K562 (cell line): ENCODE data around the gene CRNN. TPM values are rescaled to one million over a fixed set of nuclear protein-coding genes. Genes with fewer than 3 reads are reported as not detected.

Source experiments
- ATAC-seq: fragments of 200-7000 bp; cut with Tn5 transposase; 3 replicates; pipeline ENCODE4 v1.9.1; 2020; ENCODE audit warnings: moderate library complexity
- BruUV-seq: library from RNA; stranded (reverse); fragments of 400-500 nt; replicated peaks from 2 replicates; lab custom pipeline; 2021; lab: Mats Ljungman, UMichigan
- CTCF ChIA-PET: fragments of 300-600 bp; formaldehyde crosslinking; extraction: SDS; loops from one replicate; lab custom pipeline; 2021; ENCODE audit warnings: low intra/inter-chr PET ratio; lab: Yijun Ruan, JAX
- POLR2A ChIA-PET: fragments of 300-600, 350-650 bp; sonication (Branson Sonifier 250); formaldehyde crosslinking; extraction: SDS; loops from one replicate; lab custom pipeline; 2021; ENCODE audit warnings: antibody characterized with exemption, inconsistent platforms; lab: Yijun Ruan, JAX
- DNase-seq, 4 experiments: peaks; one replicate each; pipeline versions ENCODE4 v3.0.0 to v3.0.0-alpha.2; 2011 to 2018; ENCODE audit warnings: low spot score in 3 of 4, mixed read lengths in 3 of 4; ENCODE audit errors: extremely low read depth in 1 of 4
- FAIRE-seq: peaks from 2 replicates; lab custom pipeline; 2011; peaks lifted over from hg19 to GRCh38; lab: Jason Lieb, UNC
- H2AFZ ChIP-seq: 2 replicates; pipeline ENCODE4 v1.6.0; 2011; ENCODE audit warnings: low read depth, low read length, control low read depth, inconsistent platforms
- H3K27ac ChIP-seq: fragments of 200-600 bp; 3 replicates; pipeline ENCODE4 v1.8.0; 2011; ENCODE audit warnings: low read depth, mild to moderate bottlenecking, control low read depth, inconsistent platforms, low read length, moderate library complexity, mixed read lengths; ENCODE audit errors: extremely low read depth
- H3K27me3 ChIP-seq, 2 experiments: fragments of 300-600 bp in 1 of 2; 2 replicates in 1 of 2; 3 replicates in 1 of 2; pipeline versions ENCODE4 v1.6.0 to v1.8.0; 2011; ENCODE audit warnings: inconsistent platforms in 2 of 2, low read length in 2 of 2, mild to moderate bottlenecking in 1 of 2, mixed read lengths in 1 of 2, moderate library complexity in 1 of 2; ENCODE audit not compliant: control insufficient read depth in 2 of 2, insufficient read depth in 2 of 2
- H3K36me3 ChIP-seq: fragments of 300-600 bp; 3 replicates; pipeline ENCODE4 v1.8.0; 2011; ENCODE audit warnings: mild to moderate bottlenecking, low read length, inconsistent platforms; ENCODE audit not compliant: control insufficient read depth, insufficient read depth
- H3K4me1 ChIP-seq, 2 experiments: fragments of 200-600 bp in 1 of 2; replicated peaks in 1 of 2; 2 replicates in 1 of 2; 3 replicates in 1 of 2; pipeline versions ENCODE4 v1.5.1 to v1.8.0; 2011; ENCODE audit warnings: inconsistent platforms in 2 of 2, low read length in 2 of 2, mild to moderate bottlenecking in 1 of 2, mixed read lengths in 1 of 2, moderate library complexity in 1 of 2; ENCODE audit not compliant: control insufficient read depth in 2 of 2, insufficient read depth in 2 of 2
- H3K4me2 ChIP-seq: 2 replicates; pipeline ENCODE4 v1.6.1; 2011; ENCODE audit warnings: low read length, control low read depth, inconsistent platforms, mixed read lengths; ENCODE audit not compliant: insufficient read depth
- H3K4me3 ChIP-seq: fragments of 200-600 bp; sonication (generic), shearing (Covaris generic); 2 replicates; pipeline ENCODE4 v1.5.1; 2016; ENCODE audit warnings: control low read depth, inconsistent platforms
- H3K79me2 ChIP-seq: fragments of 200-600 bp; 3 replicates; pipeline ENCODE4 v1.8.0; 2011; ENCODE audit warnings: low read length, inconsistent platforms; ENCODE audit not compliant: control insufficient read depth, insufficient read depth
- H3K9ac ChIP-seq, 2 experiments: 2 replicates each; pipeline versions ENCODE4 v1.6.0 to v1.6.1; 2011; ENCODE audit warnings: low read depth in 2 of 2, low read length in 2 of 2, control low read depth in 1 of 2, inconsistent platforms in 1 of 2, mild to moderate bottlenecking in 1 of 2, mixed read lengths in 1 of 2; ENCODE audit not compliant: insufficient read depth in 1 of 2
- H3K9me1 ChIP-seq: one replicate; pipeline ENCODE4 v1.6.0; 2011; ENCODE audit warnings: inconsistent platforms, mild to moderate bottlenecking, low read length, moderate library complexity; ENCODE audit not compliant: control insufficient read depth, insufficient read depth
- H3K9me3 ChIP-seq: replicated peaks from 2 replicates; pipeline ENCODE4 v1.5.1; 2011; ENCODE audit warnings: low read depth, low read length, inconsistent platforms; ENCODE audit not compliant: control insufficient read depth, insufficient read depth
- H4K20me1 ChIP-seq: replicated peaks from 2 replicates; pipeline ENCODE4 v1.6.1; 2011; ENCODE audit warnings: low read length, inconsistent platforms, mixed read lengths; ENCODE audit not compliant: control insufficient read depth, insufficient read depth
- BMI1 ChIP-seq: fragments of 150-350 bp; IDR thresholded peaks from 2 replicates; pipeline ENCODE4 v1.6.1; 2014; ENCODE audit warnings: low read length
- EHMT2 ChIP-seq: fragments of 450-650 bp; IDR thresholded peaks from 2 replicates; pipeline ENCODE4 v1.6.1; 2018; ENCODE audit warnings: antibody characterized with exemption
- EP300 ChIP-seq: IDR thresholded peaks from 2 replicates; pipeline ENCODE4 v1.6.1; 2012; ENCODE audit warnings: low read length, improper control_type of control experiment
- KDM5B ChIP-seq: fragments of 200-600 bp; sonication (generic); IDR thresholded peaks from 2 replicates; pipeline ENCODE4 v1.6.1; 2012; ENCODE audit warnings: low read depth, mild to moderate bottlenecking, moderate library complexity, low read length, control low read depth, inconsistent platforms; ENCODE audit not compliant: insufficient replicate concordance
- KLF10 ChIP-seq: fragments of 250-450 bp; sonication (Bioruptor Pico); IDR thresholded peaks from 2 replicates; pipeline ENCODE4 v1.6.1; 2021; ENCODE audit warnings: matching md5 sums
- RUNX1 ChIP-seq: sonication (generic); IDR thresholded peaks from 2 replicates; pipeline ENCODE4 v1.6.1; 2016; ENCODE audit warnings: antibody characterized with exemption, low read depth
- SAFB2 ChIP-seq: fragments of 200-400 bp; formaldehyde crosslinking; IDR thresholded peaks from 2 replicates; pipeline ENCODE4 v1.6.1; 2018; ENCODE audit warnings: borderline replicate concordance, low read length, low read depth, moderate library complexity; ENCODE audit not compliant: severe bottlenecking
- SAP30 ChIP-seq: fragments of 200-600 bp; sonication (generic); IDR thresholded peaks from 2 replicates; pipeline ENCODE4 v1.6.1; 2012; ENCODE audit warnings: borderline replicate concordance, low read depth, mild to moderate bottlenecking, moderate library complexity, low read length, control low read depth, inconsistent platforms; ENCODE audit not compliant: insufficient read depth, poor library complexity, severe bottlenecking
- ZNF133 ChIP-seq: fragments of 250-450 bp; sonication (Bioruptor Pico); IDR thresholded peaks from 2 replicates; pipeline ENCODE4 v1.4.0; 2020; ENCODE audit warnings: mild to moderate bottlenecking
- ZNF212 ChIP-seq: fragments of 450-650 bp; formaldehyde crosslinking; IDR thresholded peaks from 2 replicates; pipeline ENCODE4 v1.4.0; 2020; ENCODE audit warnings: mild to moderate bottlenecking
- ZNF717 ChIP-seq: fragments of 250-450 bp; sonication (Bioruptor Pico); IDR thresholded peaks from 2 replicates; pipeline ENCODE4 v1.5.0; 2021
- WGBS: fragments of 100-300 bp; shearing (Covaris generic); methylation state at CpG from one replicate; pipeline ENCODE4 v1.1.6; 2016; ENCODE audit warnings: low coverage, mixed read lengths; ENCODE audit not compliant: insufficient coverage; ENCODE audit errors: missing lambda C conversion rate; 5-methylcytosine and 5-hydroxymethylcytosine counted together
- in situ Hi-C: fragments of 300-500 bp; cut with MboI; formaldehyde crosslinking; loops from 4 replicates; pipeline ENCODE4 v1.15.0; 2018; ENCODE audit warnings: inconsistent platforms, mixed read lengths
- intact Hi-C: fragments of 100-400 bp; cut with micrococcal nuclease; formaldehyde crosslinking; loops from 2 replicates; pipeline ENCODE4 v1.14.2; 2022
- polyA plus RNA-seq, 8 experiments: library from polyadenylated mRNA; depleted of rRNA in 4 of 8; stranded (reverse) in 5 of 8; unstranded in 3 of 8; fragments of >200 nt; fragmentation: Nextera tagmentation in 2 of 8; fragmentation: Illumina TruSeq in 1 of 8; extraction: Ambion mirVana in 2 of 8; extraction: Trizol in 1 of 8; gene quantifications; 2 replicates each; pipeline versions ENCODE4 v1.2.1 to v1.2.3, GENCODE V29; 2011 to 2014; ENCODE audit warnings: inconsistent platforms in 1 of 8, missing spikeins in 1 of 8
- total RNA-seq, 7 experiments: library from RNA; depleted of rRNA in 6 of 7; stranded (reverse); fragments of >200 nt in 6 of 7; fragmentation: Illumina TruSeq in 2 of 7; extraction: Trizol in 2 of 7; gene quantifications; 2 replicates each; pipeline versions ENCODE4 v1.2.1 to v1.2.3, GENCODE V29; 2011 to 2021; ENCODE audit warnings: low replicate concordance in 1 of 7
- TF ChIP-seq, protein P1 (sequence below), 2 experiments: fragments of 250-450 bp in 1 of 2; fragments of 450-650 bp in 1 of 2; sonication (Bioruptor Pico) in 1 of 2; IDR thresholded peaks; 2 replicates each; pipeline versions ENCODE4 v1.6.1 to v1.8.0; 2016 to 2021; ENCODE audit warnings: mild to moderate bottlenecking in 2 of 2, moderate library complexity in 2 of 2, missing compliant biosample characterization in 1 of 2, missing genetic modification characterization in 1 of 2
- TF ChIP-seq, protein P2 (sequence below), 2 experiments: fragments of 450-650 bp; IDR thresholded peaks; 2 replicates each; pipeline ENCODE4 v1.6.1; 2018; ENCODE audit warnings: mild to moderate bottlenecking in 2 of 2, low read depth in 1 of 2; ENCODE audit not compliant: partially characterized antibody in 2 of 2
- TF ChIP-seq, protein P3 (sequence below): fragments of 450-650 bp; conservative IDR thresholded peaks from 2 replicates; pipeline ENCODE4 v1.6.1; 2016; ENCODE audit warnings: missing genetic modification characterization, low read depth, mild to moderate bottlenecking, control low read depth, missing compliant biosample characterization

The CRNN gene
- total and polyA plus RNA-seq, 9 of the 15 experiments (the other 6 are each of a cell fraction or from before 2014, with no cell fraction given) = not detected

DNA sequence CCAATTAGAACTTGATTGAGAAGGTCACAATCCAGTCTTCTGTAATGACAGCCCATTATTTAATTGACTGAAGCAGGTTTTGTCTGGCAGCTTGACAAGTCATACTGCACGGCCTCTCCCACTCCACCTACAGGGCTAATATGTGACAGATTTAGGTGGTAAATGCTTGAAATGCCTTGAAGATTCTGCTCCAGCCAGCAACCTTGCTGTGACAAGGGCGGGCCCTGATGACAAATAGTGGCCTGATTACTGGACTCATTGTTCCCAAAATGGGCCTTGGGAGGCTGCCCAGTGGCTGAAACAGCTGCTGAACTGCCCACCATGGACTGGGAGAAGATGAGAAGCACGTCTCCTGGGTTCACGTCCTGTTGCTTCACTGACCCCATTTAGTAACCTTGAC is 30.0 kb upstream of the CRNN start (continued):
- TF ChIP-seq BMI1 (no peak), ZNF212 (CRISPR knock-in tag) (no peak)

DNA sequence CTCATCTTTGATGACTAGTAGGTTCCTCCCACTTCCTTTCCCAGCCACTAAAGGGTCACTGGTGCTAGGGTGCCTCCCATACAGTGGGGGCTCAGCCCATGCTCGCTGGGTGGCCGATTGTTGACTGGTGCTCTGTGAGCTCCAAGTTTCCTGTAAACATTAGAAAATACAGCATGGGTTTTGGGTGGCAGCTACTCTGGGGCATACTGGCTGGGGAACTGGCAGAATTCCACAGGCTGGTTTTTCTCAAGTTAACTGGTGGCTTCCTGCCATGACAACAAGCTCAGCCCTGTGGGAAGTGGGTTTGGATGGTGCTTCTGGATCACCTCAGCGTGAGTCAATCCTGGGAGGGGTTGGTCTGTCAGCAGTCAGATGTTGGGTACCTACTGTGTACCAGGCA is 28.7 kb upstream of the CRNN start:
- intact Hi-C loops = loop anchor here (5.0 kb wide), 1 partner anchor 45 kb away; no protein-coding TSS in a partner anchor
- no peak overlapping the region for H3K4me2 ChIP-seq
- FAIRE-seq (no peak), ATAC-seq (no peak), DNase-seq (no peak)
- H3K27me3 ChIP-seq = peaks cover 0 to 7% of the 10 kb centered on the region in 2 experiments; a peak in 1 of 5 replicates
- H3K4me3 ChIP-seq = no peak overlapping the region
- POLR2A ChIA-PET = no interaction called here
- H3K79me2 ChIP-seq = no peaks in the 10 kb centered on the region
- no peak overlapping the region for H3K27ac ChIP-seq
- H2AFZ ChIP-seq = no peak overlapping the region
- CTCF ChIA-PET = no interaction called here
- no peaks in the 10 kb centered on the region for H3K9me3 ChIP-seq
- H3K9ac ChIP-seq = 0 out of 4 replicates have a peak overlapping the region, but pooled peaks of 1 of the 2 experiments have one; percentile 7
- H3K36me3 ChIP-seq = no peaks in the 10 kb centered on the region
- no peak for TF ChIP-seq KLF10 (CRISPR knock-in tag)
- no peak for TF ChIP-seq EHMT2
- TF ChIP-seq, protein P1, sequence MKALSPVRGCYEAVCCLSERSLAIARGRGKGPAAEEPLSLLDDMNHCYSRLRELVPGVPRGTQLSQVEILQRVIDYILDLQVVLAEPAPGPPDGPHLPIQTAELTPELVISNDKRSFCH (CRISPR knock-in tag; IDR thresholded peaks at IDR 0.05) = no peak
- TF ChIP-seq, protein P1 (tag; IDR thresholded peaks at IDR 0.05) = no peak
- TF ChIP-seq SAP30 = no peak
- no peak for TF ChIP-seq KDM5B
- TF ChIP-seq, protein P2, sequence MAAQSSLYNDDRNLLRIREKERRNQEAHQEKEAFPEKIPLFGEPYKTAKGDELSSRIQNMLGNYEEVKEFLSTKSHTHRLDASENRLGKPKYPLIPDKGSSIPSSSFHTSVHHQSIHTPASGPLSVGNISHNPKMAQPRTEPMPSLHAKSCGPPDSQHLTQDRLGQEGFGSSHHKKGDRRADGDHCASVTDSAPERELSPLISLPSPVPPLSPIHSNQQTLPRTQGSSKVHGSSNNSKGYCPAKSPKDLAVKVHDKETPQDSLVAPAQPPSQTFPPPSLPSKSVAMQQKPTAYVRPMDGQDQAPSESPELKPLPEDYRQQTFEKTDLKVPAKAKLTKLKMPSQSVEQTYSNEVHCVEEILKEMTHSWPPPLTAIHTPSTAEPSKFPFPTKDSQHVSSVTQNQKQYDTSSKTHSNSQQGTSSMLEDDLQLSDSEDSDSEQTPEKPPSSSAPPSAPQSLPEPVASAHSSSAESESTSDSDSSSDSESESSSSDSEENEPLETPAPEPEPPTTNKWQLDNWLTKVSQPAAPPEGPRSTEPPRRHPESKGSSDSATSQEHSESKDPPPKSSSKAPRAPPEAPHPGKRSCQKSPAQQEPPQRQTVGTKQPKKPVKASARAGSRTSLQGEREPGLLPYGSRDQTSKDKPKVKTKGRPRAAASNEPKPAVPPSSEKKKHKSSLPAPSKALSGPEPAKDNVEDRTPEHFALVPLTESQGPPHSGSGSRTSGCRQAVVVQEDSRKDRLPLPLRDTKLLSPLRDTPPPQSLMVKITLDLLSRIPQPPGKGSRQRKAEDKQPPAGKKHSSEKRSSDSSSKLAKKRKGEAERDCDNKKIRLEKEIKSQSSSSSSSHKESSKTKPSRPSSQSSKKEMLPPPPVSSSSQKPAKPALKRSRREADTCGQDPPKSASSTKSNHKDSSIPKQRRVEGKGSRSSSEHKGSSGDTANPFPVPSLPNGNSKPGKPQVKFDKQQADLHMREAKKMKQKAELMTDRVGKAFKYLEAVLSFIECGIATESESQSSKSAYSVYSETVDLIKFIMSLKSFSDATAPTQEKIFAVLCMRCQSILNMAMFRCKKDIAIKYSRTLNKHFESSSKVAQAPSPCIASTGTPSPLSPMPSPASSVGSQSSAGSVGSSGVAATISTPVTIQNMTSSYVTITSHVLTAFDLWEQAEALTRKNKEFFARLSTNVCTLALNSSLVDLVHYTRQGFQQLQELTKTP (IDR thresholded peaks at IDR 0.05; ENCODE audit: low read depth in 1 of 2, partially characterized antibody in 2 of 2) = no peak
- TF ChIP-seq ZNF133 (CRISPR knock-in tag) = no peak
- TF ChIP-seq EP300 = no peak
- no peak for TF ChIP-seq ZNF717 (CRISPR knock-in tag)
- no peak for TF ChIP-seq SAFB2
- TF ChIP-seq, protein P3, sequence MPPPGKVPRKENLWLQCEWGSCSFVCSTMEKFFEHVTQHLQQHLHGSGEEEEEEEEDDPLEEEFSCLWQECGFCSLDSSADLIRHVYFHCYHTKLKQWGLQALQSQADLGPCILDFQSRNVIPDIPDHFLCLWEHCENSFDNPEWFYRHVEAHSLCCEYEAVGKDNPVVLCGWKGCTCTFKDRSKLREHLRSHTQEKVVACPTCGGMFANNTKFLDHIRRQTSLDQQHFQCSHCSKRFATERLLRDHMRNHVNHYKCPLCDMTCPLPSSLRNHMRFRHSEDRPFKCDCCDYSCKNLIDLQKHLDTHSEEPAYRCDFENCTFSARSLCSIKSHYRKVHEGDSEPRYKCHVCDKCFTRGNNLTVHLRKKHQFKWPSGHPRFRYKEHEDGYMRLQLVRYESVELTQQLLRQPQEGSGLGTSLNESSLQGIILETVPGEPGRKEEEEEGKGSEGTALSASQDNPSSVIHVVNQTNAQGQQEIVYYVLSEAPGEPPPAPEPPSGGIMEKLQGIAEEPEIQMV (tag) = no peak
- TF ChIP-seq RUNX1 = no peak
- no TSS peak for BruUV-seq
- no peaks in the 10 kb centered on the region for H3K9me1 ChIP-seq
- H4K20me1 ChIP-seq = no peaks in the 10 kb centered on the region
- 0% methylated on average over 3 of the region's 3 CpGs for WGBS
- no peaks in the 10 kb centered on the region for H3K4me1 ChIP-seq
- in situ Hi-C loops = loop anchor here (5.0 kb wide), 2 partner anchors 250 to 390 kb away; no protein-coding TSS in a partner anchor
